ENCODE measurements around the gene ATP6V1A. TPM values are rescaled to one million over a fixed set of nuclear protein-coding genes. Genes with fewer than 3 reads are reported as not detected.

The ATP6V1A gene
- total RNA-seq, 1 donor from 2014 or later, result 123 TPM

- DNase-seq (ENCODE audit: low read depth), result no peak
- H3K27me3 Mint-ChIP-seq (ENCODE audit: low read depth, unreplicated experiment), result no peaks in the 10 kb centered on the region
- no peak for FAIRE-seq
These were observed 105.7 kb downstream of the ATP6V1A start for GRCh38 chr3:113852506-113852905.

More at GRCh38 chr3:113852506-113852905, 105.7 kb downstream of the ATP6V1A start:
- H3K4me2 ChIP-seq (ENCODE audit: low read length), result no peak overlapping the region
- H4K20me1 ChIP-seq (ENCODE audit: insufficient read depth, low read length), result no peaks in the 10 kb centered on the region
- H3K9ac ChIP-seq (ENCODE audit: low read length), result no peak overlapping the region
- H3K27ac ChIP-seq (ENCODE audit: low read depth, low read length), result no peak overlapping the region
- no peaks in the 10 kb centered on the region for H3K79me2 ChIP-seq (ENCODE audit: insufficient read depth, low read length)
- H3K36me3 ChIP-seq (ENCODE audit: insufficient read depth, low read length), result no peaks in the 10 kb centered on the region
- no peak overlapping the region for H3K4me3 Mint-ChIP-seq (ENCODE audit: unreplicated experiment)
- TF ChIP-seq EZH2 (IDR thresholded peaks at IDR 0.05; ENCODE audit: insufficient read depth, low read length), result no peak
- TF ChIP-seq CTCF (IDR thresholded peaks at IDR 0.05; ENCODE audit: insufficient read depth, low read depth, low read length), result no peak
- H3K4me3 ChIP-seq (ENCODE audit: insufficient read depth, low read depth, low read length), result no peak overlapping the region
- H3K36me3 Mint-ChIP-seq (ENCODE audit: low read depth, unreplicated experiment), result peaks cover 3% of the 10 kb centered on the region
- no peak overlapping the region for H2AFZ ChIP-seq (ENCODE audit: low read depth, low read length)
- no peaks in the 10 kb centered on the region for H3K9me3 ChIP-seq (ENCODE audit: insufficient read depth, low read depth, low read length)
- H3K4me1 ChIP-seq (ENCODE audit: insufficient read depth, low read length), result no peaks in the 10 kb centered on the region
- no peaks in the 10 kb centered on the region for H3K27me3 ChIP-seq (ENCODE audit: insufficient read depth, low read length)
- H3K9me3 Mint-ChIP-seq (ENCODE audit: unreplicated experiment), result no peaks in the 10 kb centered on the region
- no peaks in the 10 kb centered on the region for H3K4me1 Mint-ChIP-seq (ENCODE audit: low read depth, unreplicated experiment)
- no peak overlapping the region for H3K27ac Mint-ChIP-seq (ENCODE audit: unreplicated experiment)

Other genes with a start within 250 kb of the ATP6V1A start
- 18.4 and 19.0 TPM in 2 replicates for gene SPICE1, start 231.9 kb upstream of the ATP6V1A start, total RNA-seq
- gene SIDT1, start 214.5 kb upstream of the ATP6V1A start, total RNA-seq, result not detected in 2 replicates
- gene USF3, start 50.4 kb upstream of the ATP6V1A start, total RNA-seq, result 10.0 and 11.8 TPM in 2 replicates
- 141 and 151 TPM in 2 replicates for gene NAA50, start 786 bp upstream of the ATP6V1A start, total RNA-seq
- gene GRAMD1C, start 91.8 kb downstream of the ATP6V1A start, total RNA-seq, result 3.7 TPM in 2 replicates
- gene ZDHHC23, start 201.0 kb downstream of the ATP6V1A start, total RNA-seq, result 0.67 and 0.68 TPM in 2 replicates

All from astrocyte (in vitro differentiated cells and primary cell).